Measurements from ENCODE around the gene RET.
"Not testable (repeated sequence)": the region's sequence is repeated elsewhere in the genome, so short reads cannot be mapped to it uniquely, and the experiment has no call there.

Gene RET

GRCh38 chr10:43132867-43133787 is 56.3 kb downstream of the RET start:
- DNase-seq, result no peak

DNA sequence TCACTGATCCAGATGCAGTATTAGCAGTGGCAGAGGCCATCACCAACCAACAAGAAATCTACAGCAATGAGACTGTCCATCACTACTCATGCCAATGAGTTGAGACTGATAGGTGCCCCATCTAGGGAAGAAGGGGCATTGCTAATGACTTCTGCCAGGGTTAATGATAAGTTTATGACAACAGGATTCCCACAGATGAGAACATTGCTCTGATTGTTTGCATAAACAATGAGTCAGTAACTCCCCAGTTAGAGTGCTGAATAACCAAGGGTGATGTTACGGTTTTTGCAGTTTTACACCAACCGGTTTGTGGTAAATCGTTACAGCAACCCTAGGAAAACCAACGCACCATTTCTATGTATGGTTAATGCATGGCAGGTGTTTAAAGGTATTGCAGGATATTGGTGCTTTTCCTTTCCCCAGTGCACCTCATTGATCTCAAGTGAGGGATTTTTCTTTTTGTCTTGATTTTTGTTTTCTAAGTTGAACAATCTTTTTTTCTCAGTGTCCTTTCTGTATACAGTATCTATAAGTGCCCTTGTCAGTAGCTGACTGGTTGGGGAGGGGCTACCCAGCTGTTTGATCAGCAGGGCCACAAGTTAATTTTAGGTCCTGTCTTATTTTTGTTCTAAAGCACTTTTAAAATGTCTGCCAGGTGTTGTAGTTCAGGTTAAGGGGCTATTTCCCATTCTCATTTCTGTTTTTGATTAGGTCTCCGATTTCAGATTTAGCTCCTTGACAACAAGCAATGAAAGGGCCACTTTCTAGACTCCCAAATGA is 57.4 kb downstream of the RET start:
- DNase-seq, result no peak

GRCh38 chr10:43135064-43135463 is 58.2 kb downstream of the RET start:
- no peak for DNase-seq

- no peak for DNase-seq
Observed at GRCh38 chr10:43135656-43136055, 58.8 kb downstream of the RET start.

GRCh38 chr10:43136432-43136831 is 59.6 kb downstream of the RET start:
- no peak for DNase-seq

GRCh38 chr10:43136995-43137716 is 60.3 kb downstream of the RET start:
- DNase-seq, result peak in 1 of 58 donors; percentile 52

- DNase-seq, result peak in 48 of 58 donors; percentile 32 to 79 (median 56)
Observed at GRCh38 chr10:43137717-43138020, 60.8 kb downstream of the RET start.

- peak in 57 of 58 donors; percentile 29 to 88 (median 75) for DNase-seq
Observed at GRCh38 chr10:43138021-43138756, 61.3 kb downstream of the RET start, which contains the start of gene CSGALNACT2. Gene CSGALNACT2 (plus strand): TSS chr10:43138445. CDS start chr10:43155150, 16,705 bp downstream.

DNA sequence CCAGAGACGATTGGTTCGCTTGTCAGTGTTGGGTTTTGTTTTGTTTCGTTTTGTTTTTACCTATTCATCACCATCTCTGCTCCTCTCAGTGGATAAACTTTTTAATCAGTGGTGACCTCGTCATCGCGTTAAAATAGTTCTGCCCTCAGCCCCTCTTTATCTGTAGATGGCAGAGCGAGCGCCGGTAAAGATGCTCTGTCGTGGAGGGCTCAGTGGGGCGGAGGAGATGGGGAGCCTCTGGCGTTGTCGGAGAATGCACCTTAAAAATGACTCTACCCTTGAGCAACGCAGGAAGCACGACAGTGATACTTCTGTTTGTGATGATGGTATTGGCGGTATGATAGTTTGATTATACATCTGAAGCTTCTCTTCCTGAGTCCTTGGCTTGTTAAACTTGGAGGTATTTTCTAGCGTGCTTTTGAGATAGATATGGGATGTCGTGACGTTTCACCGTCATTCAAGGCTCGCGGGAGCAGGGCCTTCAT is 61.9 kb downstream of the RET start:
- DNase-seq, result peak in 6 of 58 donors; percentile 20 to 63 (median 48)

GRCh38 chr10:43141421-43141820 is 64.6 kb downstream of the RET start:
- no peak for DNase-seq

DNA sequence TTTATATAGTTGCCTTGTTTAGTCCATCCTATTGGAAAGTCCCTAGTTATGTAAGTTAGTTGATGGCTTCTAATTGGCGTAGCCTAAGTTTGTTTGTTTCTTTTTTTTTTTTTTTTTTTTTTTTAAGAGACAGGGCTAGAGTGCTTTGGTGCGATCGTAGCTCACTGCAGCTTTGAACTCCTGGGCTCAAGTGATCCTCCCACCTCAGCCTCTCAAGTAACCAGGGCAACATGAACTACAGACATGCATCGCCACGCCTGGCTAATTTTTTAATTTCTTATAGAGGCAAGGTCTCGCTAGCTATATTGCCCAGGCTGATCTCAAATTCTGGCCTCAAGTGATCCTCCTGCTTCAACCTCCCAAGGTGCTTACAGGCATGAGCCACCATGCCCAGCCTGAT is 68.4 kb downstream of the RET start:
- no peak for DNase-seq

DNA sequence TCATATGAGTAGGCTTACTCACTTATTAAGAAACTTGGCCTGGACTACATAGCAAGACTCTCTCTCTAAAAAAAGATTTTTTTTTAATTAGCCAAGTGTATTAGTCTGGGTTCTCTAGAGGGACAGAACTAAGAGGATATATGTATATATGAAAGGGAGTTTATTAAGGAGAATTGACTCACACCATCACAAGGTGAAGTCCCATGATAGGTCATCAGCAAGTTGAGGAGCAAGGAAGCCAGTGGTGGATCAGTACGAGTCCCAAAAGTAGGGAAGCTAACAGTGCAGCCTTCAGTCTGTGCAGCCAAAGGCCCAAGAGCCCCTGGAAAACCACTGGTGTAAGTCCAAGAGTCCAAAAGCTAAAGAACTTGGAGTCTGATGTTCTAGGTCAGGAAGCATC is 69.1 kb downstream of the RET start:
- DNase-seq, result not testable (repeated sequence)

DNA sequence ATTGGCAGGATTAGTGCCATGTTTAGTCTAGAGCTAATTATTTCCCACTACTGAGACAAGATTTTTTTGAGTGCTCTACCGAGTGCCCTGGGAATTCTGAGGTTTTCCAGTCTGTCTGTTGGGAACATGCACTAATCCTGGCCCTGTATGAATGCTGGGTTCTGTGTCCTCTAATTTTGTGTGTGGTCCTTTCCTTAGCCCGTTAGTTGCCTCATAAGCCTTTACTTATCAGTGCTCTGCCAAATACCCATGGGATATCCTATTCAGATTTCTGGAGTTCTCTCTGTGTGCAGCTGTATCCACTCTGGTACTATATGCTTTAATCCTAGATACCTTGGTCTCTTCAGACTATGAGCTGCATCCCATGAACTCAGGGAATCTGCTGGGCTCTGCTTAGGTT is 74.5 kb downstream of the RET start:
- no peak for DNase-seq

DNA sequence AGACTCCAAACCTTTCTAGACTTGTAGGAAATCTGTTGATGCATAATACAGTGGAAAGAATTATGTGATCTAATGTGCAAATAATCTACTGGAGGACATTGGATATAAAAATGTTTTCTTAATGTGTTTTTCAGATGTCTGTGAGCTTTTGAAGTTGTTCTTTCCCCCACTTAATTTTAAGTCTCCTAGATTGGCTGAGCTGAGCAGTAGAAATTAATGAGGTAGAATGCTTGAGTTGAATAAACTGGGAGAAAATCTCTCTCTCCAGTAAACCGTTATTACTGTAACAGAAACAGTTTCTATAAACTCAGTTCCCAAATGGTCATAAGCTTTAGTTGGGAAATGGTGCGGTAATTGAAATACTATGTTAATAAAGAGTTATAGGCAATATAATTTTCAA is 77.0 kb downstream of the RET start:
- DNase-seq, result no peak

- DNase-seq, result no peak
Observed at GRCh38 chr10:43155221-43155620, 78.4 kb downstream of the RET start.

GRCh38 chr10:43155741-43156140 is 78.9 kb downstream of the RET start:
- no peak for DNase-seq

GRCh38 chr10:43156590-43157341 is 79.9 kb downstream of the RET start:
- DNase-seq, result peak in 4 of 58 donors; percentile 8 to 12 (median 10)

DNA sequence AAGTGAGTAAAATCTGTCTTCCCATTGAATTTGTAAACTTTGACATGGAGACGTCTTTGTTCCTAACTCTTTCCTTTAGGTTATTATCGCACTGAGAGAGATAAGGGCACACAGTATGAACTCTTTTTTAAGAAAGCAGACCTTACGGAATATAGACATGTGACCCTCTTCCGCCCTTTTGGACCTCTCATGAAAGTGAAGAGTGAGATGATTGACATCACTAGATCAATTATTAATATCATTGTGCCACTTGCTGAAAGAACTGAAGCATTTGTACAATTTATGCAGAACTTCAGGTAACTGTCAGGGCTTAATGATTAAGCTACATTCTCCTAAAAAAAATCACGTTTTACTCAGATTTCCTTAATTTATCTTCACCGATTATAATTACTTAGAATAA is 81.8 kb downstream of the RET start:
- no peak for DNase-seq

DNA sequence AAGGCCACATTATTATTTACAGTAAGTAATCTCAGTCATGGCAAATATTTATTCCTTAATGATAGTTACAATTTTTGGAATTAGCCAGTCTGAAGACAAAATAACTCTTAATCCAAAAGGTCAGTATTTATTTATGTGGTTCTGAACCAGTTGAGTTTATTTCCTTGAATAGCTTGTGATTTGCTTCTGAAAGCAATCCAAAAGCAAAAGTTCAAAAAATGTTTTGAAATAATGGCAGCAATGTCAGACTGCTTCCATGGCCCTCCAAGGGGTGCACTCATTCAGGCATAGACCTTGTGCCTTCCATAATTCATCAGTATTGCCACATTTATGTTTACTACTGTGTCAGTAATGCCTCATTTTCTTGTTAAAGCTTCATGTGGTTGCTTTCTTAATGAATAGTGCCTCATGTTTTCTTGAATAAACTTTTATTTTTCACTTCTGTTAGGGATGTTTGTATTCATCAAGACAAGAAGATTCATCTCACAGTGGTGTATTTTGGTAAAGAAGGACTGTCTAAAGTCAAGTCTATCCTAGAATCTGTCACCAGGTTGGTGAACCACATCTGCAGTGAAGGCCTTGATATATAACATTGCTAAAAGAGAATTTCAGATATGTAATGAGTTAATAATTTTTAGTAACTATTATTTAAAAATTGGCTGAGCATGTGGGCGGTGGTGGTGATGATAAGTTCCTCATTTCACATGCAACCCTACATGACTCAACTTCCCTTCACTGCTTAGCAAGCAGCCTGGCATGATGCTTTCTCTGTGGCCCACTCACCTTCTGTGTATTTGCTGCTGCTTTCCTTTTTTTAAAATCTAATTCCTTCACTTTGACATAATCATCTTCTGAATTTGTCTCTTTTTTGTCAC is 83.4 kb downstream of the RET start:
- peak in 3 of 58 donors; percentile 4 to 25 (median 5) for DNase-seq
